GM18909 (cell line): ENCODE measurements around the gene MTHFD1L.

Experiments used
- ATAC-seq: cut with Tn5 transposase; IDR thresholded peaks from one replicate; pipeline ENCODE4 v1.9.1; 2021; ENCODE audit warnings: mild to moderate bottlenecking; ENCODE audit not compliant: unreplicated experiment, poor library complexity

Gene MTHFD1L

GRCh38 chr6:151009576-151009975 lies 144.1 kb downstream of the MTHFD1L start:
- ATAC-seq = no peak

GRCh38 chr6:151010071-151010470 lies 144.6 kb downstream of the MTHFD1L start:
- ATAC-seq = no peak

GRCh38 chr6:151012321-151013294 lies 147.1 kb downstream of the MTHFD1L start:
- no peak for ATAC-seq

- peak; percentile 76 for ATAC-seq
Measured at GRCh38 chr6:151014404-151015100, 149.1 kb downstream of the MTHFD1L start.

GRCh38 chr6:151015101-151015700 lies 149.7 kb downstream of the MTHFD1L start:
- ATAC-seq = no peak

GRCh38 chr6:151016107-151016506 lies 150.6 kb downstream of the MTHFD1L start:
- no peak for ATAC-seq

- no peak for ATAC-seq
Measured at GRCh38 chr6:151018046-151018445, 152.5 kb downstream of the MTHFD1L start.

- ATAC-seq = no peak
Measured at GRCh38 chr6:151018911-151019782, 153.6 kb downstream of the MTHFD1L start.

GRCh38 chr6:151021896-151022295 lies 156.4 kb downstream of the MTHFD1L start:
- no peak for ATAC-seq

- ATAC-seq = no peak
Measured at GRCh38 chr6:151022492-151022891, 157.0 kb downstream of the MTHFD1L start.

GRCh38 chr6:151023342-151023741 lies 157.8 kb downstream of the MTHFD1L start:
- no peak for ATAC-seq

GRCh38 chr6:151024597-151024996 lies 159.1 kb downstream of the MTHFD1L start:
- no peak for ATAC-seq

GRCh38 chr6:151025076-151025475 lies 159.6 kb downstream of the MTHFD1L start:
- ATAC-seq = no peak

- no peak for ATAC-seq
Measured at GRCh38 chr6:151026041-151026663, 160.7 kb downstream of the MTHFD1L start.

GRCh38 chr6:151027295-151027747 lies 161.8 kb downstream of the MTHFD1L start:
- no peak for ATAC-seq

GRCh38 chr6:151027936-151028838 lies 162.7 kb downstream of the MTHFD1L start:
- ATAC-seq = no peak

- no peak for ATAC-seq
Measured at GRCh38 chr6:151029970-151030369, 164.5 kb downstream of the MTHFD1L start.

GRCh38 chr6:151032034-151032433 lies 166.5 kb downstream of the MTHFD1L start:
- no peak for ATAC-seq
